Measurements from ENCODE around the gene PSMC3. TPM values are rescaled to one million over a fixed set of nuclear protein-coding genes. Genes with fewer than 3 reads are reported as not detected.

PSMC3 gene
- total and polyA plus RNA-seq, 9 of the 15 experiments (the other 6 are each of a cell fraction or from before 2014, with no cell fraction given): 44.3 to 324 (median 240) TPM

GRCh38 chr11:47378010-47378835 lies 48.0 kb downstream of the PSMC3 start, which contains the start of gene SPI1 (continued):
- peak; percentile 69; the same call in 1 of the 2 replicates for TF ChIP-seq GABPB1 (CRISPR knock-in tag; IDR thresholded peaks at IDR 0.05)
- TF ChIP-seq CREB1 (IDR thresholded peaks at IDR 0.05): peak; percentile 74
- no peak; the same call in 1 of the 2 replicates for TF ChIP-seq CREB1 (CRISPR knock-in tag; IDR thresholded peaks at IDR 0.05)
- peak in 1 of 2 experiments; percentile 81; a peak in 1 of 3 replicates for TF ChIP-seq CBX3 (IDR thresholded peaks at IDR 0.05; ENCODE audit: borderline replicate concordance in 1 of 2, low read length in 2 of 2)
- TF ChIP-seq BRCA1 (IDR thresholded peaks at IDR 0.05): no peak
- no peak for TF ChIP-seq BRCA1 (CRISPR knock-in tag; IDR thresholded peaks at IDR 0.05)
- TF ChIP-seq E2F6 (IDR thresholded peaks at IDR 0.05; ENCODE audit: borderline replicate concordance in 1 of 2, extremely low read depth in 1 of 2, insufficient read depth in 1 of 2, insufficient read length in 1 of 2, low read depth in 1 of 2, low read length in 1 of 2, poor library complexity in 1 of 2, severe bottlenecking in 1 of 2): peak in 1 of 2 experiments; percentile 66
- TF ChIP-seq ZNF143 (CRISPR knock-in tag; IDR thresholded peaks at IDR 0.05): no peak
- peak; percentile 92 for TF ChIP-seq POLR2AphosphoS5 (IDR thresholded peaks at IDR 0.05; ENCODE audit: control insufficient read depth, insufficient read depth, low read depth, low read length)
- no peak for TF ChIP-seq USF2 (CRISPR knock-in tag; IDR thresholded peaks at IDR 0.05)
- peak; percentile 89 for TF ChIP-seq ELF4 (CRISPR knock-in tag; IDR thresholded peaks at IDR 0.05)
- peak in 2 of 3 experiments; percentile 54 to 61 for TF ChIP-seq YY1 (IDR thresholded peaks at IDR 0.05; ENCODE audit: borderline replicate concordance in 1 of 3, control insufficient read depth in 1 of 3, extremely low read depth in 1 of 3, insufficient read depth in 3 of 3, insufficient read length in 1 of 3, insufficient replicate concordance in 2 of 3, low read depth in 1 of 3, low read length in 2 of 3)
- TF ChIP-seq MEF2D (tag; conservative IDR thresholded peaks at IDR 0.05; ENCODE audit: low read depth): peak; percentile 17
- TF ChIP-seq CBFA2T3 (IDR thresholded peaks at IDR 0.05): peak; percentile 92
- TF ChIP-seq CEBPG (CRISPR knock-in tag; IDR thresholded peaks at IDR 0.05): peak; percentile 58; the same call in 1 of the 2 replicates
- TF ChIP-seq CEBPG (tag; conservative IDR thresholded peaks at IDR 0.05 in 1 of 2, IDR thresholded peaks at IDR 0.05 in 1 of 2): peak; percentile 61 to 71
- TF ChIP-seq RBM14 (IDR thresholded peaks at IDR 0.05; ENCODE audit: borderline replicate concordance, insufficient read depth, low read depth, low read length): 0 out of 2 replicates have a peak, but pooled peaks have one; percentile 60
- TF ChIP-seq CTBP1 (IDR thresholded peaks at IDR 0.05; ENCODE audit: borderline replicate concordance): peak; percentile 75
- no peak for TF ChIP-seq TFAM (CRISPR knock-in tag; conservative IDR thresholded peaks at IDR 0.05)
- TF ChIP-seq ZBTB5 (IDR thresholded peaks at IDR 0.05): no peak
- 0 out of 2 replicates have a peak, but pooled peaks have one; percentile 56 for TF ChIP-seq LCOR (CRISPR knock-in tag; IDR thresholded peaks at IDR 0.05)
- peak; percentile 73 for TF ChIP-seq CXXC5 (CRISPR knock-in tag; IDR thresholded peaks at IDR 0.05)
- no peak for TF ChIP-seq POU5F1 (IDR thresholded peaks at IDR 0.05; ENCODE audit: borderline replicate concordance, low read depth, low read length, partially characterized antibody)
